A549 treated with dexamethasone at 1 μM for 4 hours (cell line): ENCODE data around the gene P2RY11. TPM values are rescaled to one million over a fixed set of nuclear protein-coding genes. Genes with fewer than 3 reads are reported as not detected.

Experiments
- total RNA-seq: library from RNA; stranded (reverse); fragments of 200-300 nt; extraction: Qiagen RNA extraction; gene quantifications from 5 replicates; pipeline ENCODE4 v1.2.3, GENCODE V29; 2022

Gene P2RY11
- 4.4 to 10.5 TPM (median 7.3 TPM) in 5 replicates for total RNA-seq

DNA sequence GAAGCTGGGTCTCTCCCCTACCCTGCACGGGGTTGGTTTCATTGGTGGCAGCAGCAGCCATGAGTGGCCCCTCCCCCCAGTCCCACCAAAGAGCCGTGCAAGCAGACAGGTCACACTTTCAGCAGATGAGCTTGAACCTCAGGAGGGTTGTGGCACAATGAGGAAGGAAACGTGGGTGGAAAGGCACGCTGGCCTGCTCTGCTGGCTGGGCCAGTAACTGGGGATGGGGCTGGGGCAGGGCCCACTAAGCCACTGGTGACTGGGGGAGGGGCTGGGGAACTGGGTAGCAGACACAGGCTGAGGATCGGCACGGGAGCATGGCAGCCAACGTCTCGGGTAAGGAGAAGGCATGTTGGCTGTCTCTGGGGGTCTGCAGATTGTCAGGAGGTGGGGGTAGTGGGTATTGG is at the start of gene P2RY11:
P2RY11 (plus strand) TSS at position 289 of the 407 bp plus-strand sequence; CDS start at position 318, 29 bp downstream.

DNA sequence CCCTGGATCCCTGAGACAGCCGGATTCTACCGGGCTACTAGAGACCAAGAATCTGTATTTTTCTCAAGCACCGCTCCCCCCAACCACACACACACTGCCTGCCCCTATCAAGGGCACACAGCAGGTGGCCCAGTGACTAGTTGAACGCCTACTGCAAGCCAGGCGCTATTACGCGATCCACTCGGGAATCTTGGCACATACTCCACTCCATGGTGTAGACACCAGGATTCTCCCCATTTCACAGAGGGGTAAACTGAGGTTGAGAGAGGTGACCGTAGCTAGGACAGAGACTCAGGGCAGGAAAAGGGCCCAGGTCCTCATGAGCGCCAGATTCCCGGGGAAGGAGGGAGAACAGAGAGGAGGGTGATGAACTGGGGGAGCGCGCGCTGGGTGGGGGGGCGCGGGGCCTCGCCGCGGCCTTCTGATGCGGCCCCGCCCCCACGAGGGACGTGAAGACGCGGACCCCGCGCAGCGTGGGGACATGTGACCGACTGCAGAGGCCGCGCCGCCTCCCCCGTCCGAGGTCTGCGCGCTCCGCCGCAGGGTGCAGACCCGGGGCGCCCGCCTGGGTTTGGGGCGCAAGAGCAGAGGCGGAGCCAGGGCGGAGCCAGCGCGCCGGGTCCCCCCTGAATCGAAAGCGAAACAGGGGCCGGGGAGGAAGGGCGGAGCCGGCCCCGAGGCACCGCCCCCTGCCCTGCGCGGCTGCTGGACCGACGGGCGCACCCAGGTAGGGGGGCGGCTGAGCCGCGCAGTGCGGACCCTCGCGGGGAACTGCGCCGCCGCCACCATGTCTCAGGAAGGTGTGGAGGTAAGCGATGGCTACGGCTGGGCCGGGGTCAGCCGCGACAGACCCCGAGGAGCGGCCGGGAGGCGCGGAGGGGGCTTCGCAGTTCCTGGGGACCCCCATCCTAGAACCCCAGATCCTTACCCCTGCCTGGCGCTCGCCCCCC is 25.6 kb upstream of the P2RY11 start, which contains the start of gene SHFL:
SHFL (plus strand) TSS at position 677 of the 950 bp plus-strand sequence; CDS start at position 788, 111 bp downstream.

DNA sequence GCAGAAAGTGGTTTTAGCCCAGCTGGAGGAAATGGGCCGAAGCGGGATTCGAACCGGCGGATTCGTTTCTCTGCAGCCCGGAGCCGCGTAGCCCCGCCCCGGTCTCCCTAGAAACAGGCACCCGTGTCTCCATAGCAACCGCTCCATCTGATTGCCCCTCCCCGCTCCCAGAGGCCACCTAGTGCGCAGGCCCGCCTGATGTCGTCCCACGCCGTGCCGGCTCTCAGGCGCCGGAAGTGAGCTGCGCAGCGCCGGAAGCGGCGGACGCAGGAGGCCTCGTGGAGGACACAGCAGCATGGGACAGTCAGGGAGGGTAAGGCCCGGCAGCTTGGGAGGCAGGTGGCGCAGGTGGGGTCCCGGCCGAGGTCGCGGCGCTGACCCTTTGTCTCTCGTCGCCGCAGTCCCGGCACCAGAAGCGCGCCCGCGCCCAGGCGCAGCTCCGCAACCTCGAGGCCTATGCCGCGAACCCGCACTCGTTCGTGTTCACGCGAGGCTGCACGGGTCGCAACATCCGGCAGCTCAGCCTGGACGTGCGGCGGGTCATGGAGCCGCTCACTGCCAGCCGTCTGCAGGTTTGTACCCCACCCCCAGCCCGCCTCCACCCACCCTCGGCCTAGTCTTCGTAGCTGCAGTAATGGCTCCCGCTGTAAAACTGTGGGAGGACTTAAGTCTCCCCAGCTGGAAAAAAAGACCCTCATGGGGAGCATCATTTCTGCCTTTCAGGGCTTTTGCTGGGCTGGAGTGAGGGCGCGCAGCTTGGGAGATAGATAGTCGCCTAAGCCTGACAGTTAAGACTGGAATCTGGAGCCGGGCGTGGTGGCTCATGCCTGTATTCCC is 5.2 kb upstream of the P2RY11 start, which contains the start of gene PPAN:
PPAN (plus strand) TSS at position 263 of the 837 bp plus-strand sequence; CDS start at position 296, 33 bp downstream.

Other genes with a start within 250 kb of the P2RY11 start
- gene OLFM2, start 175.2 kb upstream of the P2RY11 start, total RNA-seq: 7.8 to 11.7 TPM (median 10.4 TPM) in 5 replicates
- gene COL5A3, start 101.2 kb upstream of the P2RY11 start, total RNA-seq: 2.4 to 3.8 TPM (median 3.0 TPM) in 5 replicates
- 0.18 to 0.42 TPM (median 0.27 TPM) in 5 replicates for gene RDH8, start 98.2 kb upstream of the P2RY11 start, total RNA-seq
- 6.3 to 8.0 TPM (median 6.9 TPM) in 5 replicates for gene SHFL, start 25.4 kb upstream of the P2RY11 start, total RNA-seq
- 0.05 to 0.19 TPM (median 0.10 TPM) in 4 of 5 replicates, not detected in the other for gene ANGPTL6, start 9.0 kb upstream of the P2RY11 start, total RNA-seq
- gene PPAN, start 5.3 kb upstream of the P2RY11 start, total RNA-seq: 35.9 to 58.3 TPM (median 53.8 TPM) in 5 replicates
- gene EIF3G, start 8.2 kb downstream of the P2RY11 start, total RNA-seq: 148 to 187 TPM (median 173 TPM) in 5 replicates
- 46.9 to 57.5 TPM (median 55.0 TPM) in 5 replicates for gene DNMT1, start 83.3 kb downstream of the P2RY11 start, total RNA-seq
- 0.62 to 1.1 TPM (median 0.84 TPM) in 5 replicates for gene S1PR2, start 119.6 kb downstream of the P2RY11 start, total RNA-seq
- gene MRPL4, start 140.5 kb downstream of the P2RY11 start, total RNA-seq: 54.3 to 76.4 TPM (median 69.8 TPM) in 5 replicates
- 2.7 to 4.3 TPM (median 3.6 TPM) in 5 replicates for gene ICAM1, start 159.4 kb downstream of the P2RY11 start, total RNA-seq
- gene ICAM4, start 175.3 kb downstream of the P2RY11 start, total RNA-seq: 0.09 to 0.11 TPM in 2 of 5 replicates, not detected in the others
- gene ICAM5, start 178.3 kb downstream of the P2RY11 start, total RNA-seq: 0.19 to 0.93 TPM (median 0.81 TPM) in 5 replicates
- 0.68 to 1.6 TPM (median 1.5 TPM) in 5 replicates for gene ZGLP1, start 198.1 kb downstream of the P2RY11 start, total RNA-seq
- 23.4 to 36.5 TPM (median 29.9 TPM) in 5 replicates for gene FDX2, start 204.3 kb downstream of the P2RY11 start, total RNA-seq
- 16.7 to 32.5 TPM (median 30.2 TPM) in 5 replicates for gene RAVER1, start 221.8 kb downstream of the P2RY11 start, total RNA-seq
- gene ICAM3, start 227.9 kb downstream of the P2RY11 start, total RNA-seq: 6.7 to 9.7 TPM (median 8.2 TPM) in 5 replicates